ENCODE results near the gene TEX53. TPM values are rescaled to one million over a fixed set of nuclear protein-coding genes. Genes with fewer than 3 reads are reported as not detected.

TEX53 gene
- total RNA-seq, result not detected

DNA sequence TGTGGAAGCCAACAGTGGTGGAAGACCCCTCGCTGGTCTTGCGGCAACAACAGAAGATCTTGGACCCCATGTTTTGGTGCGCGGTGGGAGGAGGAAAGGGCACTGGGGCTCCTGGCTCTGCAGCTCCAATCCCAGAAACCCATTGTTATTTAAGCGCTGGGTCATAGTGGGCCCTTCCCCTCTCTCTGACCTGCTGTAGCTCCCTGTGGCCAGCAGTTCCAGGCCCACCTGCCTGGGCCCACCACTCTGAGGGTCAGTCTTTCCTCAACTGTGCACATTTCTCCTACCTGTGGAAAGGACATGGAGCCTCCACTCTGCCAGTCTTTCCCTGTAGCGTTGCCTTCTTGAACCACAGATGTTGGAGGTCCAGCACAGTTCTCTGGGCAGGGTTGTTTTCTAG lies at the start of gene TEX53:
Gene TEX53 (minus strand): TSS at position 101 of the 400 bp plus-strand sequence. CDS start 31 bp downstream, at position 70.
- DNase-seq, result no peak

DNA sequence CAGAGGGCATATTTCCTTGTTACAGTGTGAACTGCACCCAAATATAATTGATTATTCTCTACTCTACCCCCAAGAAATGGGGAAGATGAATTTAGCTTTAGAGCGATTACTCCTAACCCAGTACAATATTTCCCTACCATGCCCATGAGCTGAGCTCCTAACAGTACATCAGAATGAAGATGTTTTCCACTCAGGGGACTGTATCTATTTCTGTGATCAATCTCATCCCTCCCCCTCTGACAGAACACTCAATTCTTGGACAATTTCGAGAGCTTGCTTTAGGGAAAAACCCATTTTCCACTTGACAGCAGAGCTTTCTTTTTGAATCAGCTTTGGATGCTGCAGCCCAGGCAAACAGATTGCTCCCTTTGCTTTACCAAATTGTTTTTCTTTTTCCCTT lies 49.1 kb upstream of the TEX53 start:
- no peak for DNase-seq

GRCh38 chr9:114701988-114702387 lies 44.4 kb upstream of the TEX53 start:
- DNase-seq, result no peak

DNA sequence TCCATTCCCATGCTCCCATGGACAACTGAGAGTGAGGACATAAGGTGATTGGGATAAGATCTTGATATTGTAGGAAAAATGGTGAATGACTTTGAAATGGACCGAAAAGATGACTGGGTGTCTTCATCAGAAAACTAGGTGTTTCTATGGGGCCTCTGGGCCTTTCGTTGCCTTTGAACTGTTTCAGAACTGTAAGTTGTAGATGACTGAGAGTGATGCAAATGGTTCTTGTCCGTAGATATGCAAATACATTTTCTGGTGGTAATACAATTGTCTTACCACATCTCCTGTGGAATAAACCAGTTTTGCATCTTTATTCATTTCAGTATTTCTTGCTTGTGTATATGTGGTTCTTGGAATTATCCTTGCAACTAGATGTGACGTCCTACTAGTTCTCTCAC lies 40.3 kb upstream of the TEX53 start:
- no peak for DNase-seq

DNA sequence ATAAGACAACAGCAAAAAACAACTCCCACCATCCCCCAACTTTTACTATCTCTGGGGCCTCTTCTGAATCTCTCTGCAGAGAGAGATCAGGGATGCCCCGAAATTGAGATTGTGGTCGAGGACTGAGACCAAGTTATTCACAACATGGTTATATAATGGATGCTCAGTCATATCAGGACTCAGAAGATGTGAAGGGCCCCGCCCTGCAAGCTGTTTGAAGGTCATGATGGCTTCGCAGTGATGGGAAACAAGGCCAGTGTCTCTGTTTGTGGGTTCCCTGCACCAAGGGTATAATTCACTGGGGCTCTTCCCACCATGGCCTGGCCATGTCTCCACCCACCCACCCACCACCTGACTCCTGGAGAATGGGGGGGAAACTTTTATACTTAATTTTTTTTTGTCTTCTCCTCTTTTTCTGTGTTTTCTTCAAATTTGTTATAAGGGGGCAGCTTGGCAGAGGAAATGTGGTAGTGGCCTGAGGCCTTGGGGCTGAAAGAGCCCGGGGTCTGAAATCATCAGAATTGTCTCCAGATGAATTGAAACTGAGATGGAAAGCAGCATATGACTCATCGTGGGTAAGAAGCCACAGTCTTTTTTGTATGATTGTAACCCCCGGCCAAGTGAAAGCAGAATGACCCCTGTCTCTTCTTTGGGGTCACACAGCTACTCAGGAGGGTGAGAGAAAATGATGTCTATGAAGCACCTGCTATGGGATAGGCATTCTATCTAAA lies 39.4 kb upstream of the TEX53 start:
- no peak for DNase-seq

GRCh38 chr9:114695948-114696347 lies 38.3 kb upstream of the TEX53 start:
- no peak for DNase-seq

GRCh38 chr9:114694719-114695269 lies 37.2 kb upstream of the TEX53 start:
- DNase-seq, result no peak

DNA sequence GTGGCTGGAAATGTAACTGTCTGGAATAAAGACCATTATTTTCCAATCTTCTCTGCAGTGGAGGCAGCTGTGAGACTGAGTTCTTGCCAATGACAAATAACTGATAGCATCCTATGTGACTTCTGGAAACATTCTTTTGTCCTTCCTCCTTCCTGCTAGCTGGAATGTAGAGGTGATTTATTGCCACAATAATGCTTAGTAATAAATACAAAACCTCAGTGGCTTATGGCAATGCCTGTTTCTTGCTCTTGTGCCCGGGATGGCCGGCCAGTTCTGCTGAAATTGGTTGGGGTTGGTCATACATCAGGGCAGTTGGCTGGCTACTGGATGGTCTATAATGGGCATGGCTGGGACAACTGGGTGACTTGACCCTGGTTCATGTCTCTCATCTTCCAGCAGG lies 36.5 kb upstream of the TEX53 start:
- no peak for DNase-seq

DNA sequence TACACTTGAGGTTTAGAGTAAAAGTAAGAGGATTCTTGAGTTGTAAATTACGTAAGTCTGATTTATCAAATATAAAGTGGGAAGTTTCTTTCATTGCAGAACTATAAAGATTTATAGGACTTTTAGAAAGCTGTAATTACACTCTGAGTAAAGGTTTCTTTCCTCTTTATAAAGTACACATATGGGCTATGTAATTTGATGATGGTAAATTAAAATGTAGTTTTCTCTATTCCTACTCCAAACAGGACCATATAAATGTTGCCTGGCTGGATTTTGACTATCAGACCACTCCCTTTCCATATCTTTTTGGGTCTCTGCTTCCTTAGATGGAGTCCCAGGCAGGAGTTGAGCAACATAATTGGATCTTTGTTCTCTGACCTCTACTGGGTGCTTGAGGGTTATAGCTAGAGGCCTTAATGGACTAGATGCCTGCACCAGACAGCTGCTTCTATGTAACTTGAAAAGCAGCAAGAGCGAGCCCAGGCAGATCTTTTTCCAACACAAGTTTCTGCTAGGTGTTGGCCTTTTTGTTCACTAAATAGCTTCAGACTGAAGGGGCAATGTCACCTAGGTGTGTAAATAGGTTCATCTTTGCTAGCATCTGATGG lies 35.7 kb upstream of the TEX53 start:
- peak; percentile 13 for DNase-seq

- no peak for DNase-seq
These were observed 34.3 kb upstream of the TEX53 start for GRCh38 chr9:114691956-114692295.

- no peak for DNase-seq
These were observed 33.7 kb upstream of the TEX53 start for GRCh38 chr9:114691046-114691955.

DNA sequence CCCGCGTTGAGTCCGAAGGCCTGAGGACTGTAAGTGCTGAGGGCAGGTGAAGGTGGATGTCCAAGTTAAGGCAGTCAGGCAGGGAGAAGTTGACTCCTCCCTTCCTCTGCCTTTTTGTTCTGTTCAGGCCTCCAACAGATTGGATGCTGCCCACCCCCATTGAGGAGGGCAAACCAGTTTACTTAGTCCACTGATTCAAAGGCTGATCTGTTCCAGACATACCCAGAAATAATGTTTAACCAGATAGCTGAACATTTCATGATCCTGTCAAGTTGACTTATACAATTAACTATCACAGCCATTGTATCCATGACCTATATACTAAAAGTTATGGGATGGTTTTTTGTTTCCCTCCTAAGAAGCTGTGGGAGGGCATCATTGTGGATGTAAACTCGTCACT lies 32.7 kb upstream of the TEX53 start:
- no peak for DNase-seq

DNA sequence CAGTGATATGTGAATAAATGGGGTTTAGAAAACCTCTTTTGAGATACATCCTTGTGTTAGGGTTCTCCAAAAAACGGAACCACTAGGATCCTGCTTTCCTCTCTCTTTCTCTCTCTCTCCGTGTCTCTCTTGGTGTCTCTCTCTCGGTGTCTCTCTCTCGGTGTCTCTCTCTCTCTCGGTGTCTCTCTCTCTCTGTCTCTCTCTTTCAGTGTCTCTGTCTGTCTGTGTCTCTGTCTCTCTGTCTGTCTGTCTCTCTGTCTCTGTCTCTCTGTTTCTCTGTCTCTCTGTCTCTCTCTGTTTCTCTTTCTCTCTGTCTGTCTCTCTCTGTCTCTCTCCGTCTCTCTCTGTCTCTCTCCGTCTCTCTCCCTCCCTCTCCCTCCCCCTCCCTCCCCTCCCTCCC lies 32.2 kb upstream of the TEX53 start:
- no peak for DNase-seq

GRCh38 chr9:114688909-114689610 lies 31.5 kb upstream of the TEX53 start:
- no peak for DNase-seq

DNA sequence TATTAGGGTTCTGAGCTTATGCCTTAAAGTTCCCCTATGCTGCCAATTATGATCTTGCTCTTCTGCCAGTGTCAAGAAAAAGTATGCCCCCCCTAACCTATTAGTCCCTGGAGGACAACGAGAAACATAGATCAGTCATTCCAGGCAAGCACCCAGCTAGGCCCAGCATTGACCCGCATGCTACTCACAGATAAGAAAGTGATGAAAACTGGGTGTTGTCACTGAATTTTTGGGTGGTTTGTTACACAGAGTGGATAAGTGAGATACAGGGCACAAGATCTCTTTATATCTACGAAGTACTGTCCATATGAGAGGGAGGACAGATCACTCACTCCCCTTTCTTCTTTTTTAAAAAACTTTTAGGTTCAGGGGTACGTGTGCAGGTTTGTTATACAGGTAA lies 30.8 kb upstream of the TEX53 start:
- DNase-seq, result no peak

GRCh38 chr9:114687034-114687433 lies 29.4 kb upstream of the TEX53 start:
- DNase-seq, result no peak

GRCh38 chr9:114685951-114686350 lies 28.3 kb upstream of the TEX53 start:
- DNase-seq, result no peak

DNA sequence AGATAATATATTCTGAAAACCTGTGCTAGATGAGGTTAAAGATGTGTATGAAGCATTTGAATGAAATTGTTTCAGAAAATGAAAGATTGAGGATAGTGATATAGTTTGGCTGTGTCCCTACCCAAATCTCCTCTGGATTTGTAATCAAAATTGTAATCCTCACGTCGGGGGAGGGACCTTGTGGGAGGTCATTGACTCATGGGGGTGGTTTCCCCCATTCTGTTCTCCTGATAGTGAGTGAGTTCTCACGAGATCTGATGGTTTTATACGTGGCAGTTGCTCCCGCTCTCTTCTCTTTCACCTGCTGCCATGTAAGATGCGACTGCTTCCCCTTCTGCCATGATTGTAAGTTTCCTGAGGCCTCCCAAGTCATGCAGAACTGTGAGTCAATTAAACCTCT lies 26.4 kb upstream of the TEX53 start:
- DNase-seq, result no peak

DNA sequence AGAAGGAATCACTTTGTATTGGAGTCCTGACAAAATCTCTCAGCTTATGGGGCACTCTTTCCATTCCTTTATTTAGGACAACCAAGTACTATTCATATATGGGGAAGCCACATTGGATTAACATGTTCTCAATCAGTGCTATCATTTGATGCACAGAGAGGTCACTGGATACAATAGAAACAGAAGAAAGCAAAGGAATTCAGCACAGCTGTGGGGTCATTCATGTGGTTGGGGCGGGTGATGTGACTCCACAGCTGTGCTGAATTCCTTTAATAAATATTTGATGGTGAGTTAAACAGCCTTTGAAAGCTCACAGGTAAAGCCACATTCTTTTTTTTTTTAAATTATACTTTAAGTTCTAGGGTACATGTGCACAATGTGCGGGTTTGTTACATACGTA lies 25.2 kb upstream of the TEX53 start:
- no peak for DNase-seq

GRCh38 chr9:114681594-114682332 lies 24.2 kb upstream of the TEX53 start, which contains the start of gene TEX48:
TEX48 (minus strand) TSS chr9:114682192; CDS start chr9:114671723, 10,469 bp downstream.
- peak; percentile 73 for DNase-seq

DNA sequence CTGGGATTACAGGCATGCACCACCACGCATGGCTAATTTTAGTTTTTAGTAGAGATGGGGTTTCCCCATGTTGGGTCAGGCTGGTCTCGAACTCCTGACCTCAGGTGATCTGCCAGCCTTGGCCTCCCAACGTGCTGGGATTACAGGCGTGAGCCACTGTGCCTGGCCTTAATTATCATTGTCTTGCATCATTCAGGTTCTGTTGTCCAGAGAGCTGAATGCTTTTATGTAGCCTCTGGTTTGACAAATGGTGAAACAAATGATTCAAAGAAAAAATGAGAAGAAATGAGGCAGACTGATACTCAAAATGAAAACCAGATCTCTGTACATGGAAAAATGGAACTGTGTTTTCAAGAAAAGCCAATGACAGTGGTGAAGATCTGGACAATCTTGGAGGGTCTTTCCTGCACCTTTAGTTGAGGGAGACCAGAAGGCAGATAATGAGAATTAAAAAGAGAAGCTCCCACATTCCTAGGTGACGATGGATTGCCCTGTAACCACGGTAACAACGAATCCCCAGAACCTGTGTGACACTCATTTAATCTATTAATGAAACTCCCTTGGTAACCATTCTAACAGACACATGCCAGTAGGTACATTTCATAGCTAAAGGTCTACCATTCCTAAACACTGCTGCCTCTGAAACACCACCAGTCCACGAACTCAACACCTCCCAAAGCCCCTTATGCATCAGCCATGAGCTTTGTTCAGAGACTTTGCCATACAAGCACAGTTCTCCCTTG lies 22.8 kb upstream of the TEX53 start:
- DNase-seq, result no peak

Measured in tongue (tissue), 2 donors.